ENCODE results near the gene NRDE2.

DNA sequence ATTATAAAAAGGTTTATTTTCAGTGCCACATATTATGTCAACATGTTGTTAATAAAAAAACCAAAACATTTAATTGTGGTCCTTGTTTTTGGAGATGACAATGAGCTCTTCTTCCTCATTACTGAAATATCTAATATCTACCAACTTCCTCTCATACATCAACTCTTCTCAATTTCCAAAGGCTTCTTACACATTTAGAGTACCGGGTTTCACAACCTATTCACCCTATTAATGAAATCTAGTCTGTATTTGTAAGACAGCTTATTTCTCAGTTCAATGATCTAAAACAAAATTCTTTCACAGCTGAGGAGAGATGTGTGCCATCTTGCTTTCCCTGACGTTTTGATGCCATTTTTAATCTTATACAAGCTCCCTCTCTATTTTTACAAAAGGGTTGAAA, 14.5 kb downstream of the NRDE2 start:
- no peak for TF ChIP-seq CTCF (IDR thresholded peaks at IDR 0.05; ENCODE audit: insufficient read depth, low read depth, low read length)
- no peak for TF ChIP-seq EZH2 (IDR thresholded peaks at IDR 0.05; ENCODE audit: insufficient read depth, low read length)

Measured in astrocyte (in vitro differentiated cells and primary cell).